IMR-90 (cell line): ENCODE results near the gene INPP5D. TPM values are rescaled to one million over a fixed set of nuclear protein-coding genes. Genes with fewer than 3 reads are reported as not detected.

Source experiments
- ATAC-seq: fragments of 200-7000 bp; cut with Tn5 transposase; 2 replicates; pipeline ENCODE4 v1.9.1; 2020; ENCODE audit warnings: low read depth, mild to moderate bottlenecking, moderate library complexity
- BruUV-seq: library from RNA; stranded (reverse); fragments of 400-500 nt; replicated peaks from 2 replicates; lab custom pipeline; 2021; lab: Mats Ljungman, UMichigan
- CTCF ChIA-PET: fragments of 300-600 bp; formaldehyde crosslinking; extraction: SDS; loops from one replicate; lab custom pipeline; 2021; ENCODE audit warnings: antibody characterized with exemption; lab: Yijun Ruan, JAX
- POLR2A ChIA-PET: fragments of 300-600 bp; sonication (Branson Sonifier 250); formaldehyde crosslinking; loops from one replicate; lab custom pipeline; 2022; ENCODE audit warnings: antibody characterized with exemption; ENCODE audit not compliant: unreplicated experiment; lab: Charles Lee
- DNase-seq: peaks from one replicate; pipeline ENCODE4 v3.0.0; 2013
- H2AFZ ChIP-seq: replicated peaks from 2 replicates; pipeline ENCODE3; 2013; ENCODE audit warnings: low read length, mild to moderate bottlenecking; ENCODE audit not compliant: poor library complexity
- H2AK5ac ChIP-seq: 2 replicates; pipeline ENCODE4 v1.6.1; 2013; ENCODE audit warnings: low read depth, low read length, inconsistent platforms
- H2AK9ac ChIP-seq: replicated peaks from 2 replicates; pipeline ENCODE3; 2013; ENCODE audit warnings: mild to moderate bottlenecking, low read depth, low read length, moderate library complexity; ENCODE audit not compliant: poor library complexity
- H2BK120ac ChIP-seq: 2 replicates; pipeline ENCODE4 v1.6.1; 2013; ENCODE audit warnings: low read depth, low read length, inconsistent platforms
- H2BK15ac ChIP-seq: 3 replicates; pipeline ENCODE4 v1.6.1; 2013; ENCODE audit warnings: low read depth, low read length, inconsistent platforms
- H2BK20ac ChIP-seq: 2 replicates; pipeline ENCODE4 v1.6.1; 2013; ENCODE audit warnings: low read depth, mild to moderate bottlenecking, inconsistent platforms, low read length, moderate library complexity
- H2BK5ac ChIP-seq: 2 replicates; pipeline ENCODE4 v1.6.1; 2013; ENCODE audit warnings: mild to moderate bottlenecking, low read depth, low read length, inconsistent platforms; ENCODE audit not compliant: poor library complexity, severe bottlenecking
- H3K14ac ChIP-seq: replicated peaks from 2 replicates; pipeline ENCODE4 v1.6.1; 2013; ENCODE audit warnings: low read depth, low read length, inconsistent platforms
- H3K18ac ChIP-seq: 2 replicates; pipeline ENCODE4 v1.6.1; 2013; ENCODE audit warnings: low read depth, low read length, control low read depth
- H3K23ac ChIP-seq: 2 replicates; pipeline ENCODE4 v1.6.1; 2013; ENCODE audit warnings: low read depth, low read length, inconsistent platforms
- H3K27ac ChIP-seq: 2 replicates; pipeline ENCODE4 v1.5.1; 2013; ENCODE audit warnings: mild to moderate bottlenecking, control low read depth, low read length; ENCODE audit not compliant: insufficient read depth
- H3K27me3 ChIP-seq: 2 replicates; pipeline ENCODE4 v1.6.1; 2013; ENCODE audit warnings: low read length; ENCODE audit not compliant: control insufficient read depth, insufficient read depth
- H3K36me3 ChIP-seq: 2 replicates; pipeline ENCODE4 v1.6.1; 2013; ENCODE audit warnings: low read length, mixed read lengths; ENCODE audit not compliant: control insufficient read depth, insufficient read depth
- H3K4ac ChIP-seq: 2 replicates; pipeline ENCODE4 v1.6.1; 2013; ENCODE audit warnings: low read depth, low read length, inconsistent platforms
- H3K4me1 ChIP-seq: 2 replicates; pipeline ENCODE4 v1.6.1; 2013; ENCODE audit warnings: low read length, mixed read lengths; ENCODE audit not compliant: control insufficient read depth, insufficient read depth
- H3K4me2 ChIP-seq: 2 replicates; pipeline ENCODE4 v1.6.1; 2013; ENCODE audit warnings: low read depth, mild to moderate bottlenecking, control low read depth, low read length, moderate library complexity
- H3K4me3 ChIP-seq: 2 replicates; pipeline ENCODE4 v1.5.1; 2013; ENCODE audit warnings: low read depth, mild to moderate bottlenecking, control low read depth, low read length, moderate library complexity; ENCODE audit not compliant: insufficient read depth
- H3K56ac ChIP-seq: 2 replicates; pipeline ENCODE4 v1.6.1; 2013; ENCODE audit warnings: low read length, inconsistent platforms; ENCODE audit not compliant: insufficient read depth; ENCODE audit errors: extremely low read depth
- H3K79me1 ChIP-seq, 2 experiments: 2 replicates each; pipeline ENCODE4 v1.6.1; 2013; ENCODE audit warnings: low read length in 2 of 2, inconsistent platforms in 1 of 2, low read depth in 1 of 2
- H3K9ac ChIP-seq: 2 replicates; pipeline ENCODE4 v1.6.1; 2013; ENCODE audit warnings: low read depth, low read length, control low read depth
- H3K9me1 ChIP-seq: 2 replicates; pipeline ENCODE4 v1.6.1; 2013; ENCODE audit warnings: low read length, inconsistent platforms; ENCODE audit not compliant: insufficient read depth
- H3K9me3 ChIP-seq: 2 replicates; pipeline ENCODE4 v1.6.1; 2013; ENCODE audit warnings: low read length; ENCODE audit not compliant: control insufficient read depth, insufficient read depth
- H4K20me1 ChIP-seq: 2 replicates; pipeline ENCODE4 v1.6.1; 2013; ENCODE audit warnings: low read length, inconsistent platforms; ENCODE audit not compliant: insufficient read depth
- H4K5ac ChIP-seq: 2 replicates; pipeline ENCODE4 v1.6.1; 2013; ENCODE audit warnings: mild to moderate bottlenecking, low read depth, low read length, control low read depth
- H4K8ac ChIP-seq, 2 experiments: 2 replicates each; pipeline ENCODE4 v1.6.1; 2013; ENCODE audit warnings: low read depth in 2 of 2, low read length in 2 of 2, control low read depth in 1 of 2, inconsistent platforms in 1 of 2
- H4K91ac ChIP-seq: 2 replicates; pipeline ENCODE4 v1.6.1; 2013; ENCODE audit warnings: low read depth, low read length, inconsistent platforms; ENCODE audit not compliant: insufficient read depth
- BHLHE40 ChIP-seq: fragments of 150-350 bp; IDR thresholded peaks from 2 replicates; pipeline ENCODE4 v1.6.1; 2016; ENCODE audit warnings: mild to moderate bottlenecking, low read depth, low read length
- CEBPB ChIP-seq: IDR thresholded peaks from 2 replicates; pipeline ENCODE4 v1.6.1; 2012; ENCODE audit warnings: low read depth, low read length, improper control_type of control experiment
- CHD1 ChIP-seq: IDR thresholded peaks from 2 replicates; pipeline ENCODE4 v1.6.1; 2012; ENCODE audit warnings: low read depth, low read length, improper control_type of control experiment
- CTCF ChIP-seq: conservative IDR thresholded peaks from 2 replicates; pipeline ENCODE4 v1.5.1; 2012; ENCODE audit warnings: mild to moderate bottlenecking, low read depth, low read length, improper control_type of control experiment
- FOS ChIP-seq: fragments of 150-350 bp; IDR thresholded peaks from 2 replicates; pipeline ENCODE4 v1.6.1; 2016; ENCODE audit warnings: low read depth, low read length
- MXI1 ChIP-seq: IDR thresholded peaks from 2 replicates; pipeline ENCODE4 v1.6.1; 2012; ENCODE audit warnings: low read depth, mild to moderate bottlenecking, low read length, moderate library complexity, borderline replicate concordance
- NFE2L2 ChIP-seq: fragments of 150-350 bp; IDR thresholded peaks from 2 replicates; pipeline ENCODE4 v1.6.1; 2016; ENCODE audit warnings: low read depth, mild to moderate bottlenecking, low read length
- POLR2A ChIP-seq: IDR thresholded peaks from 2 replicates; pipeline ENCODE4 v1.6.1; 2012; ENCODE audit warnings: mild to moderate bottlenecking, low read depth, low read length
- RAD21 ChIP-seq: IDR thresholded peaks from 2 replicates; pipeline ENCODE4 v1.6.1; 2012; ENCODE audit warnings: low read length, improper control_type of control experiment
- RCOR1 ChIP-seq: IDR thresholded peaks from 2 replicates; pipeline ENCODE4 v1.6.1; 2012; ENCODE audit warnings: mild to moderate bottlenecking, low read length, improper control_type of control experiment; ENCODE audit not compliant: insufficient replicate concordance
- RFX5 ChIP-seq: IDR thresholded peaks from 2 replicates; pipeline ENCODE4 v1.8.0; 2012; ENCODE audit warnings: low read depth, mild to moderate bottlenecking, low read length, moderate library complexity
- SMC3 ChIP-seq: fragments of 150-350 bp; IDR thresholded peaks from 2 replicates; pipeline ENCODE4 v1.6.1; 2016; ENCODE audit warnings: low read depth, mild to moderate bottlenecking, antibody characterized with exemption, low read length, moderate library complexity
- WGBS, 2 experiments: methylation state at CpG; one replicate each; pipeline versions ENCODE4 v1.1.5 to v1.1.7; 2013; ENCODE audit warnings: missing lambda C conversion rate in 2 of 2; ENCODE audit not compliant: insufficient read length in 1 of 2; ENCODE audit errors: extremely low coverage in 2 of 2; 5-methylcytosine and 5-hydroxymethylcytosine counted together
- dilution Hi-C: fragments of 300-500 bp; cut with HindIII; formaldehyde crosslinking; loops from one replicate; pipeline ENCODE4 v1.14.3; 2018; ENCODE audit warnings: low sequenced_read_pairs; ENCODE audit not compliant: unreplicated experiment
- in situ Hi-C: fragments of 300-500 bp; cut with MboI; formaldehyde crosslinking; loops from 3 replicates; pipeline ENCODE4 v1.14.3; 2019; ENCODE audit warnings: low sequenced_read_pairs, inconsistent platforms, mixed read lengths
- intact Hi-C: fragments of 100-400 bp; cut with micrococcal nuclease; formaldehyde crosslinking; loops from 2 replicates; pipeline ENCODE4 v1.10.0; 2022
- polyA plus RNA-seq, 3 experiments: library from polyadenylated mRNA; depleted of rRNA; stranded (reverse); fragments of >200 nt; gene quantifications; 2 replicates each; pipeline ENCODE4 v1.2.3, GENCODE V29; 2012; ENCODE audit warnings: low replicate concordance in 1 of 3
- total RNA-seq: library from RNA; depleted of rRNA; stranded (reverse); fragments of >200 nt; gene quantifications from 2 replicates; pipeline ENCODE4 v1.2.3, GENCODE V29; 2012
- TF ChIP-seq, protein P1 (sequence below): fragments of 150-350 bp; IDR thresholded peaks from 2 replicates; pipeline ENCODE4 v1.6.1; 2016; ENCODE audit warnings: low read depth, mild to moderate bottlenecking, low read length, moderate library complexity, borderline replicate concordance
- TF ChIP-seq, protein P2 (sequence below): fragments of 150-350 bp; IDR thresholded peaks from 2 replicates; pipeline ENCODE4 v1.6.1; 2017; ENCODE audit warnings: mild to moderate bottlenecking, antibody characterized with exemption, low read length, low read depth

The INPP5D gene
- total and polyA plus RNA-seq, 2 of the 4 experiments (the other 2 are of a cell fraction): 0.18 to 0.29 TPM

GRCh38 chr2:233084488-233084887, 24.3 kb downstream of the INPP5D start:
- Histone ChIP-seq H4K8ac (no peak overlapping the region), H4K91ac (no peak overlapping the region), H3K79me1 (no peaks in the 10 kb centered on the region), H3K4ac (no peak overlapping the region), H4K5ac (no peak overlapping the region), H3K9me1 (no peaks in the 10 kb centered on the region), H3K18ac (no peak overlapping the region), H3K56ac (no peak overlapping the region), H3K36me3 (no peaks in the 10 kb centered on the region), H2BK120ac (no peak overlapping the region), H3K27me3 (peaks cover 11% of the 10 kb centered on the region), H3K14ac (no peak overlapping the region), H3K23ac (no peak overlapping the region), H3K4me1 (no peaks in the 10 kb centered on the region), H3K9ac (no peak overlapping the region), H2BK5ac (no peak overlapping the region), H2BK15ac (no peak overlapping the region), H3K27ac (no peak overlapping the region), H2AFZ (no peak overlapping the region), H2BK20ac (no peak overlapping the region), H3K4me2 (no peak overlapping the region), H2AK5ac (no peak overlapping the region), H3K4me3 (no peak overlapping the region), H3K9me3 (no peaks in the 10 kb centered on the region), H4K20me1 (no peaks in the 10 kb centered on the region), H2AK9ac (no peak overlapping the region)
- in situ Hi-C loops (no loop called here), intact Hi-C loops (no loop called here), dilution Hi-C loops (no loop called here)
- DNase-seq: no peak
- POLR2A ChIA-PET: no interaction called here
- CTCF ChIA-PET: no interaction called here
- no peak for ATAC-seq
- 70% methylated on average over 7 of the region's 13 CpGs; no CpG with 5 or more reads in 1 of the 2 experiments for WGBS, 2 experiments
- TF ChIP-seq NFE2L2: no peak
- TF ChIP-seq, protein P1, sequence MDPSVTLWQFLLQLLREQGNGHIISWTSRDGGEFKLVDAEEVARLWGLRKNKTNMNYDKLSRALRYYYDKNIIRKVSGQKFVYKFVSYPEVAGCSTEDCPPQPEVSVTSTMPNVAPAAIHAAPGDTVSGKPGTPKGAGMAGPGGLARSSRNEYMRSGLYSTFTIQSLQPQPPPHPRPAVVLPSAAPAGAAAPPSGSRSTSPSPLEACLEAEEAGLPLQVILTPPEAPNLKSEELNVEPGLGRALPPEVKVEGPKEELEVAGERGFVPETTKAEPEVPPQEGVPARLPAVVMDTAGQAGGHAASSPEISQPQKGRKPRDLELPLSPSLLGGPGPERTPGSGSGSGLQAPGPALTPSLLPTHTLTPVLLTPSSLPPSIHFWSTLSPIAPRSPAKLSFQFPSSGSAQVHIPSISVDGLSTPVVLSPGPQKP: no peak
- no peak for TF ChIP-seq MXI1
- no peak for TF ChIP-seq POLR2A
- TF ChIP-seq, protein P2, sequence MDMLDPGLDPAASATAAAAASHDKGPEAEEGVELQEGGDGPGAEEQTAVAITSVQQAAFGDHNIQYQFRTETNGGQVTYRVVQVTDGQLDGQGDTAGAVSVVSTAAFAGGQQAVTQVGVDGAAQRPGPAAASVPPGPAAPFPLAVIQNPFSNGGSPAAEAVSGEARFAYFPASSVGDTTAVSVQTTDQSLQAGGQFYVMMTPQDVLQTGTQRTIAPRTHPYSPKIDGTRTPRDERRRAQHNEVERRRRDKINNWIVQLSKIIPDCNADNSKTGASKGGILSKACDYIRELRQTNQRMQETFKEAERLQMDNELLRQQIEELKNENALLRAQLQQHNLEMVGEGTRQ: no peak
- TF ChIP-seq SMC3: no peak
- TF ChIP-seq FOS: no peak
- TF ChIP-seq RAD21: no peak
- no peak for TF ChIP-seq CEBPB
- no peak for TF ChIP-seq CTCF
- TF ChIP-seq RFX5: no peak
- TF ChIP-seq RCOR1: no peak
- TF ChIP-seq BHLHE40: no peak
- no peak for TF ChIP-seq CHD1
- BruUV-seq: no TSS peak
